Skin epidermis (tissue), 12 donors: ENCODE measurements around the gene ABL1.
"Not testable (repeated sequence)": the region's sequence is repeated elsewhere in the genome, so short reads cannot be mapped to it uniquely, and the experiment has no call there.

Source experiments
- H3K27ac ChIP-seq, 21 experiments: fragments of 200-600 bp; sonication (generic) in 11 of 21; one replicate each; pipeline ENCODE4 v1.5.0; 2020; ENCODE audit warnings: mild to moderate bottlenecking in 3 of 21, inconsistent platforms in 2 of 21, moderate library complexity in 2 of 21
- H3K4me3 ChIP-seq, 7 experiments: fragments of 200-600 bp; sonication (generic) in 2 of 7; one replicate each; pipeline ENCODE4 v1.5.0; 2020; ENCODE audit warnings: inconsistent platforms in 2 of 7, mild to moderate bottlenecking in 2 of 7, moderate library complexity in 1 of 7

ABL1 gene

GRCh38 chr9:130845901-130846481, 10.9 kb downstream of the ABL1 start:
- Histone ChIP-seq H3K27ac (peak overlapping the region in 18 of 21 experiments; percentile 41 to 90 (median 80)), H3K4me3 (no peak overlapping the region)

GRCh38 chr9:130846487-130847305, 11.6 kb downstream of the ABL1 start:
- Histone ChIP-seq H3K4me3 (no peak overlapping the region), H3K27ac (peak overlapping the region in 19 of 21 experiments; percentile 36 to 90 (median 80))

- H3K27ac ChIP-seq, result peak overlapping the region in 19 of 21 experiments; percentile 36 to 90 (median 80)
These were observed 12.5 kb downstream of the ABL1 start for GRCh38 chr9:130847306-130848217.

GRCh38 chr9:130848514-130848913, 13.5 kb downstream of the ABL1 start:
- not testable (repeated sequence) for H3K4me3 ChIP-seq
- peak overlapping the region in 16 of 21 experiments; percentile 4 to 90 (median 80) for H3K27ac ChIP-seq

More at GRCh38 chr9:130847306-130848217, 12.5 kb downstream of the ABL1 start:
- no peak overlapping the region for H3K4me3 ChIP-seq

- H3K27ac ChIP-seq, result peak overlapping the region in 5 of 21 experiments; percentile 9 to 89 (median 21)
- no peak overlapping the region for H3K4me3 ChIP-seq
These were observed 14.3 kb downstream of the ABL1 start for GRCh38 chr9:130849356-130849755.

- no peak overlapping the region for H3K4me3 ChIP-seq
- H3K27ac ChIP-seq, result no peak overlapping the region
These were observed 17.7 kb downstream of the ABL1 start for GRCh38 chr9:130852801-130853200.

GRCh38 chr9:130854092-130854491, 19.0 kb downstream of the ABL1 start:
- H3K27ac ChIP-seq, result no peak overlapping the region
- no peak overlapping the region for H3K4me3 ChIP-seq

- H3K27ac ChIP-seq, result no peak overlapping the region
- no peak overlapping the region for H3K4me3 ChIP-seq
These were observed 19.8 kb downstream of the ABL1 start for GRCh38 chr9:130854835-130855234.

GRCh38 chr9:130856474-130856873, 21.4 kb downstream of the ABL1 start:
- Histone ChIP-seq H3K4me3 (no peak overlapping the region), H3K27ac (no peak overlapping the region)

GRCh38 chr9:130857864-130858738, 23.0 kb downstream of the ABL1 start:
- Histone ChIP-seq H3K4me3 (no peak overlapping the region), H3K27ac (peak overlapping the region in 6 of 21 experiments; percentile 19 to 77 (median 67))

GRCh38 chr9:130858739-130859705, 24.0 kb downstream of the ABL1 start:
- H3K4me3 ChIP-seq, result no peak overlapping the region
- H3K27ac ChIP-seq, result peak overlapping the region in 6 of 21 experiments; percentile 17 to 77 (median 67)

- H3K27ac ChIP-seq, result peak overlapping the region in 7 of 21 experiments; percentile 24 to 67 (median 52)
- H3K4me3 ChIP-seq, result no peak overlapping the region
These were observed 25.6 kb downstream of the ABL1 start for GRCh38 chr9:130860458-130861316.

- H3K4me3 ChIP-seq, result no peak overlapping the region
- peak overlapping the region in 4 of 21 experiments; percentile 19 to 67 (median 22) for H3K27ac ChIP-seq
These were observed 26.5 kb downstream of the ABL1 start for GRCh38 chr9:130861372-130862180.

GRCh38 chr9:130862217-130862616, 27.2 kb downstream of the ABL1 start:
- Histone ChIP-seq H3K27ac (no peak overlapping the region), H3K4me3 (no peak overlapping the region)

- no peak overlapping the region for H3K4me3 ChIP-seq
- no peak overlapping the region for H3K27ac ChIP-seq
These were observed 27.7 kb downstream of the ABL1 start for GRCh38 chr9:130862747-130863146.

- H3K27ac ChIP-seq, result no peak overlapping the region
- no peak overlapping the region for H3K4me3 ChIP-seq
These were observed 29.5 kb downstream of the ABL1 start for GRCh38 chr9:130864541-130864940.
